IPS-NIHi11 (cell line): ENCODE results near the gene ACTR10.

Experiments used
- DNase-seq: peaks from one replicate; pipeline ENCODE4 v3.0.0; 2012; ENCODE audit warnings: mixed read lengths, low spot score

The ACTR10 gene

GRCh38 chr14:58199726-58200479, at the start of gene ACTR10:
ACTR10 (plus strand) TSS chr14:58200149; CDS start chr14:58200218, 69 bp downstream.
- DNase-seq = peak; percentile 90

GRCh38 chr14:58150243-58150805, 49.6 kb upstream of the ACTR10 start:
- no peak for DNase-seq

GRCh38 chr14:58151133-58152013, 48.6 kb upstream of the ACTR10 start:
- peak; percentile 58 for DNase-seq

- DNase-seq = peak; percentile 93
Observed at GRCh38 chr14:58152014-58152857, 47.7 kb upstream of the ACTR10 start, which contains the start of gene ARMH4. ARMH4 (minus strand) TSS chr14:58152213; CDS start chr14:58139358, 12,855 bp downstream.

GRCh38 chr14:58160561-58160960, 39.4 kb upstream of the ACTR10 start:
- no peak for DNase-seq

- peak; percentile 75 for DNase-seq
Observed at GRCh38 chr14:58166005-58166983, 33.7 kb upstream of the ACTR10 start.

- no peak for DNase-seq
Observed at GRCh38 chr14:58167057-58167456, 32.9 kb upstream of the ACTR10 start.

- no peak for DNase-seq
Observed at GRCh38 chr14:58167891-58168290, 32.1 kb upstream of the ACTR10 start.

GRCh38 chr14:58171090-58171489, 28.9 kb upstream of the ACTR10 start:
- DNase-seq = peak; percentile 97

GRCh38 chr14:58177125-58177524, 22.8 kb upstream of the ACTR10 start:
- DNase-seq = no peak

GRCh38 chr14:58189176-58189575, 10.8 kb upstream of the ACTR10 start:
- no peak for DNase-seq

GRCh38 chr14:58191763-58192601, 8.0 kb upstream of the ACTR10 start:
- DNase-seq = no peak

GRCh38 chr14:58193542-58193941, 6.4 kb upstream of the ACTR10 start:
- DNase-seq = no peak

- DNase-seq = no peak
Observed at GRCh38 chr14:58196198-58196597, 3.8 kb upstream of the ACTR10 start.

GRCh38 chr14:58198086-58198485, 1.9 kb upstream of the ACTR10 start:
- no peak for DNase-seq

- DNase-seq = no peak
Observed at GRCh38 chr14:58200480-58200841, 512 bp downstream of the ACTR10 start.

- DNase-seq = no peak
Observed at GRCh38 chr14:58200846-58201245, 897 bp downstream of the ACTR10 start.

- no peak for DNase-seq
Observed at GRCh38 chr14:58213176-58213575, 13.2 kb downstream of the ACTR10 start.

- no peak for DNase-seq
Observed at GRCh38 chr14:58215191-58215914, 15.4 kb downstream of the ACTR10 start.
